ENCODE measurements around the gene CTCFL. TPM values are rescaled to one million over a fixed set of nuclear protein-coding genes. Genes with fewer than 3 reads are reported as not detected.

Gene CTCFL
- total and polyA plus RNA-seq, 10 donors: 0.23 to 0.45 (median 0.26) TPM; not detected in 7

- H3K27me3 ChIP-seq (replicated peaks in 1 of 7): peaks cover 0 to 49% (median 0%) of the 10 kb centered on the region in 7 donors
- H3K4me1 ChIP-seq: no peaks in the 10 kb centered on the region
- WGBS, 5 donors: 80 to 84% (median 82%) methylated on average over 24 of the region's 24 CpGs
- no peaks in the 10 kb centered on the region for H3K9me3 ChIP-seq
- DNase-seq: peak; percentile 55
- no peaks in the 10 kb centered on the region for H3K36me3 ChIP-seq
- TF ChIP-seq POLR2AphosphoS5 (IDR thresholded peaks at IDR 0.05) (no peak), POLR2A (IDR thresholded peaks at IDR 0.05) (no peak), CTCF (IDR thresholded peaks at IDR 0.05 in 8 of 11, conservative IDR thresholded peaks at IDR 0.05 in 3 of 11) (no peak)
- H3K4me3 ChIP-seq: no peak overlapping the region
- intact Hi-C loops (cut with DNase I; ENCODE audit: low total_unique reads): no loop called here
- H3K27ac ChIP-seq: no peak overlapping the region
Observed at GRCh38 chr20:57561356-57562279, 36.7 kb upstream of the CTCFL start.

GRCh38 chr20:57560554-57561355, 35.8 kb upstream of the CTCFL start, which contains the start of gene PCK1:
Gene PCK1 (plus strand): TSS chr20:57561110. CDS start chr20:57561412, 302 bp downstream.
- no peaks in the 10 kb centered on the region for H3K9me3 ChIP-seq
- no peaks in the 10 kb centered on the region for H3K36me3 ChIP-seq
- DNase-seq: peak; percentile 64
- intact Hi-C loops (cut with DNase I; ENCODE audit: low total_unique reads): no loop called here
- no peak within 1 kb of the TSS for H3K27ac ChIP-seq
- peaks cover 0 to 49% (median 0%) of the 10 kb centered on the region in 7 donors for H3K27me3 ChIP-seq (replicated peaks in 1 of 7)
- no peaks in the 10 kb centered on the region for H3K4me1 ChIP-seq
- TF ChIP-seq CTCF (IDR thresholded peaks at IDR 0.05 in 8 of 11, conservative IDR thresholded peaks at IDR 0.05 in 3 of 11): no peak
- peak in 2 of 3 donors; percentile 41 to 47 for TF ChIP-seq POLR2AphosphoS5 (IDR thresholded peaks at IDR 0.05)
- TF ChIP-seq POLR2A (IDR thresholded peaks at IDR 0.05): no peak
- no peak within 1 kb of the TSS for H3K4me3 ChIP-seq
- 73 to 81% (median 76%) methylated on average over 14 of the region's 14 CpGs for WGBS, 5 donors

GRCh38 chr20:57559658-57560553, 35.0 kb upstream of the CTCFL start:
- Histone ChIP-seq H3K4me1 (no peaks in the 10 kb centered on the region), H3K36me3 (no peaks in the 10 kb centered on the region), H3K27ac (no peak overlapping the region), H3K9me3 (no peaks in the 10 kb centered on the region), H3K27me3 (replicated peaks in 1 of 7) (peaks cover 0 to 53% (median 0%) of the 10 kb centered on the region in 7 donors), H3K4me3 (no peak overlapping the region)
- intact Hi-C loops (cut with DNase I; ENCODE audit: low total_unique reads): no loop called here
- peak; percentile 23 for DNase-seq
- TF ChIP-seq CTCF (IDR thresholded peaks at IDR 0.05 in 8 of 11, conservative IDR thresholded peaks at IDR 0.05 in 3 of 11) (no peak), POLR2A (IDR thresholded peaks at IDR 0.05) (no peak), POLR2AphosphoS5 (IDR thresholded peaks at IDR 0.05) (no peak)
- 76 to 86% (median 83%) methylated on average over 8 of the region's 8 CpGs for WGBS, 5 donors

Data from spleen (tissue), 11 donors.